ENCODE data around the gene LRRC8D.
A peak's percentile ranks its signal among the peaks of the same experiment; 100 is the strongest.

Gene LRRC8D

DNA sequence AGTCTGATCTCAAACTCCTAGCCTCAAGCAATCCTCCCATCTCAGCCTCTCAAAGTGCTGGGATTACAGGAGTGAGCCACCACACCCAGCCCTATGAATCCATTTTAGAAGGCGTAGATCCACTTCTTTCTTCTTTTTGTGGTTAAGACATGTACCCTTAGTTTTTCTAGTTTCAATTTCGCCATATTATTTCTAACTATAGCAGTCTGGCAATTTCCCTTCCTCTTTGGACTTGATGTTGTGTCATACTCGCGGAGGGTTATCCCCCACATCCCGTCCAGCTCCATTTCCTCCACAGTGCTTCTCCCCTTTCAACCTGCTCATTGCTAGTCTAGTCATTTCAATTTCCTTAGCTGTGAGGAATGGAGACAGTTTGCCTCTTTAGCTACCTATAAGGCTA, 5.2 kb upstream of the LRRC8D start:
- Histone ChIP-seq H2AFZ (ENCODE audit: low read length) (no peak overlapping the region), H3K27me3 (ENCODE audit: control insufficient read depth in 3 of 3, insufficient read depth in 3 of 3, low read depth in 1 of 3, low read length in 3 of 3) (no peaks in the 10 kb centered on the region), H2BK120ac (ENCODE audit: low read depth, low read length) (no peak overlapping the region), H2AK5ac (ENCODE audit: low read depth, low read length) (no peak overlapping the region), H3K4me1 (ENCODE audit: control insufficient read depth in 2 of 2, insufficient read depth in 1 of 2, low read depth in 1 of 2, low read length in 2 of 2) (peaks cover 0 to 5% of the 10 kb centered on the region in 2 donors), H3K4me3 (ENCODE audit: low read length in 2 of 2) (no peak overlapping the region), H4K8ac (ENCODE audit: low read depth, low read length) (no peak overlapping the region), H3K4ac (ENCODE audit: low read length) (no peak overlapping the region), H3K18ac (ENCODE audit: low read length) (no peak overlapping the region), H3K27ac (replicated peaks; ENCODE audit: low read length) (no peak overlapping the region), H3K9ac (ENCODE audit: low read depth, low read length, poor library complexity) (no peak overlapping the region), H3K79me1 (ENCODE audit: low read depth, low read length) (no peaks in the 10 kb centered on the region), H3K36me3 (replicated peaks in 1 of 2; ENCODE audit: control insufficient read depth in 2 of 2, insufficient read depth in 2 of 2, low read length in 2 of 2) (no peaks in the 10 kb centered on the region), H4K91ac (ENCODE audit: low read depth, low read length, poor library complexity) (no peak overlapping the region), H3K4me2 (ENCODE audit: insufficient read depth, low read length, poor library complexity, severe bottlenecking) (no peak overlapping the region), H2BK12ac (ENCODE audit: low read length) (no peak overlapping the region), H2BK15ac (ENCODE audit: low read length) (no peak overlapping the region), H3K23ac (ENCODE audit: low read depth, low read length, poor library complexity) (no peak overlapping the region), H3K14ac (ENCODE audit: low read length) (no peak overlapping the region), H2BK5ac (ENCODE audit: low read length) (no peak overlapping the region), H3K9me3 (replicated peaks in 1 of 2; ENCODE audit: control insufficient read depth in 2 of 2, insufficient read depth in 1 of 2, low read depth in 1 of 2, low read length in 2 of 2) (no peaks in the 10 kb centered on the region)
- no CpG with 5 or more reads among the region's 5 CpGs for WGBS, 2 donors (ENCODE audit: extremely low coverage in 2 of 2, insufficient read length in 2 of 2, insufficient replicate concordance in 1 of 2)
- no peak for DNase-seq (ENCODE audit: low spot score)

GRCh38 chr1:89816366-89816765, 4.5 kb upstream of the LRRC8D start:
- H2AK5ac ChIP-seq (ENCODE audit: low read depth, low read length), result no peak overlapping the region
- no peak overlapping the region for H2BK12ac ChIP-seq (ENCODE audit: low read length)
- peaks cover 0 to 5% of the 10 kb centered on the region in 2 donors for H3K4me1 ChIP-seq (ENCODE audit: control insufficient read depth in 2 of 2, insufficient read depth in 1 of 2, low read depth in 1 of 2, low read length in 2 of 2)
- H3K9me3 ChIP-seq (replicated peaks in 1 of 2; ENCODE audit: control insufficient read depth in 2 of 2, insufficient read depth in 1 of 2, low read depth in 1 of 2, low read length in 2 of 2), result no peaks in the 10 kb centered on the region
- no peak overlapping the region for H3K4me3 ChIP-seq (ENCODE audit: low read length in 2 of 2)
- no peak overlapping the region for H2BK15ac ChIP-seq (ENCODE audit: low read length)
- H3K9ac ChIP-seq (ENCODE audit: low read depth, low read length, poor library complexity), result no peak overlapping the region
- H3K18ac ChIP-seq (ENCODE audit: low read length), result no peak overlapping the region
- no peak overlapping the region for H3K4ac ChIP-seq (ENCODE audit: low read length)
- no peak overlapping the region for H3K14ac ChIP-seq (ENCODE audit: low read length)
- H2BK5ac ChIP-seq (ENCODE audit: low read length), result no peak overlapping the region
- no peak overlapping the region for H3K4me2 ChIP-seq (ENCODE audit: insufficient read depth, low read length, poor library complexity, severe bottlenecking)
- no peak overlapping the region for H3K23ac ChIP-seq (ENCODE audit: low read depth, low read length, poor library complexity)
- no peak overlapping the region for H2AFZ ChIP-seq (ENCODE audit: low read length)
- no peak overlapping the region for H4K8ac ChIP-seq (ENCODE audit: low read depth, low read length)
- no peak overlapping the region for H4K91ac ChIP-seq (ENCODE audit: low read depth, low read length, poor library complexity)
- no CpG with 5 or more reads among the region's 2 CpGs for WGBS, 2 donors (ENCODE audit: extremely low coverage in 2 of 2, insufficient read length in 2 of 2, insufficient replicate concordance in 1 of 2)
- H3K36me3 ChIP-seq (replicated peaks in 1 of 2; ENCODE audit: control insufficient read depth in 2 of 2, insufficient read depth in 2 of 2, low read length in 2 of 2), result no peaks in the 10 kb centered on the region
- H3K79me1 ChIP-seq (ENCODE audit: low read depth, low read length), result peaks cover 3% of the 10 kb centered on the region
- no peaks in the 10 kb centered on the region for H3K27me3 ChIP-seq (ENCODE audit: control insufficient read depth in 3 of 3, insufficient read depth in 3 of 3, low read depth in 1 of 3, low read length in 3 of 3)
- H2BK120ac ChIP-seq (ENCODE audit: low read depth, low read length), result no peak overlapping the region
- no peak overlapping the region for H3K27ac ChIP-seq (replicated peaks; ENCODE audit: low read length)
- no peak for DNase-seq (ENCODE audit: low spot score)

DNA sequence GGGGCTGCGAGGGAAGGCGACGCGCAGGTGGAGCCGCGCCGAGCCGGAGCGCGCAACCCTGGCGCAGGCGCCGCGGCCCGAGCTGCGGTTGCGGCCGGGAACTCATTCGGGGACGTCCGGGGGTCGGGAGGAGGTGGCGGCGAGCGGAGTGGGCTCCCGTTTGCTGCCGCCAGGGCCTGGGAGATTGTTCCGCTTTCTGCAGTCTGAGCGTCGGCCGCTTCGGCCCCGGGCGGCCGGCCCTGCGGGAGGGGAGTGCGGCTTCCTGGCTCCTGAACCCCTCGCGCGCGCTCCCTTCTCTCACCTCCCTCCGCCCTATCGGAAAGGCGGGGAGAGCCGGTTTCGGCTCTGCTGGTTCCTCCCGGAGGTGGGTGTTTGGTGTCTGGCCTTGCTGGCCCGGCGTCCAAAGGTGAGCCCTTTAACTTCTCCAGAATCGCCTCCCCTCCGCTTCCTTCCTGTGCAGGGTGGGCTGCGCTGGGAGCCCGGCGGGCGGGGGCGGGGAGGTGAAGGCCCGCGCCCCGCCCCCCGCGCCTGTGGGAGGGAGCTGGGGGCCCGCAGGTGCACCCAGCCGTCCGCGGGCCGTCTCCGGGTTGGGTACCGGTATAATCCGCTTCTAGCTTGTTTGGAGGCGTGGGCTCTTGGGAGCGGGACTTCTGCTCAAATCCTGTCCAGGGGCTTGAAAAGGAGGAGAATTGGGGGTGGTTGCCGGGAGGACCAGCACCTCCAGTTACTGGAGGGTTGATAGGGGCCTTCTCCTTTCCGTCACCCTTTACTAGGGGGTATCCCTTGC, 683 bp downstream of the LRRC8D start:
- Histone ChIP-seq H2AK5ac (ENCODE audit: low read depth, low read length) (peak overlapping the region; percentile 85), H4K91ac (ENCODE audit: low read depth, low read length, poor library complexity) (peak overlapping the region; percentile 93), H3K4me1 (ENCODE audit: control insufficient read depth in 2 of 2, insufficient read depth in 1 of 2, low read depth in 1 of 2, low read length in 2 of 2) (peaks cover 2 to 16% of the 10 kb centered on the region in 2 donors), H4K8ac (ENCODE audit: low read depth, low read length) (no peak overlapping the region), H3K36me3 (replicated peaks in 1 of 2; ENCODE audit: control insufficient read depth in 2 of 2, insufficient read depth in 2 of 2, low read length in 2 of 2) (peaks cover 2 to 25% of the 10 kb centered on the region in 2 donors), H2BK12ac (ENCODE audit: low read length) (no peak overlapping the region), H3K4me2 (ENCODE audit: insufficient read depth, low read length, poor library complexity, severe bottlenecking) (peak overlapping the region; percentile 72), H3K9me3 (replicated peaks in 1 of 2; ENCODE audit: control insufficient read depth in 2 of 2, insufficient read depth in 1 of 2, low read depth in 1 of 2, low read length in 2 of 2) (peaks cover 0 to 8% of the 10 kb centered on the region in 2 donors), H3K27ac (replicated peaks; ENCODE audit: low read length) (peak overlapping the region; percentile 64), H3K23ac (ENCODE audit: low read depth, low read length, poor library complexity) (peak overlapping the region; percentile 58), H3K27me3 (ENCODE audit: control insufficient read depth in 3 of 3, insufficient read depth in 3 of 3, low read depth in 1 of 3, low read length in 3 of 3) (no peaks in the 10 kb centered on the region), H3K14ac (ENCODE audit: low read length) (peak overlapping the region; percentile 95), H2BK120ac (ENCODE audit: low read depth, low read length) (no peak overlapping the region), H3K18ac (ENCODE audit: low read length) (peak overlapping the region; percentile 98), H3K9ac (ENCODE audit: low read depth, low read length, poor library complexity) (peak overlapping the region; percentile 100), H2BK15ac (ENCODE audit: low read length) (peak overlapping the region; percentile 39), H2AFZ (ENCODE audit: low read length) (peak overlapping the region; percentile 95), H3K4me3 (ENCODE audit: low read length in 2 of 2) (peak overlapping the region; percentile 90 to 97), H3K79me1 (ENCODE audit: low read depth, low read length) (peaks cover 3% of the 10 kb centered on the region), H2BK5ac (ENCODE audit: low read length) (peak overlapping the region; percentile 95), H3K4ac (ENCODE audit: low read length) (peak overlapping the region; percentile 96)
- no peak for DNase-seq (ENCODE audit: low spot score)
- WGBS, 2 donors (ENCODE audit: extremely low coverage in 2 of 2, insufficient read length in 2 of 2, insufficient replicate concordance in 1 of 2), result no CpG with 5 or more reads among the region's 73 CpGs

- Histone ChIP-seq H4K8ac (ENCODE audit: low read depth, low read length) (no peak overlapping the region), H2BK120ac (ENCODE audit: low read depth, low read length) (no peak overlapping the region), H2BK5ac (ENCODE audit: low read length) (no peak overlapping the region), H3K4me2 (ENCODE audit: insufficient read depth, low read length, poor library complexity, severe bottlenecking) (peak overlapping the region; percentile 72), H2BK15ac (ENCODE audit: low read length) (no peak overlapping the region), H3K79me1 (ENCODE audit: low read depth, low read length) (peaks cover 3% of the 10 kb centered on the region), H2AK5ac (ENCODE audit: low read depth, low read length) (no peak overlapping the region), H4K91ac (ENCODE audit: low read depth, low read length, poor library complexity) (no peak overlapping the region), H3K14ac (ENCODE audit: low read length) (no peak overlapping the region), H2BK12ac (ENCODE audit: low read length) (no peak overlapping the region), H3K36me3 (replicated peaks in 1 of 2; ENCODE audit: control insufficient read depth in 2 of 2, insufficient read depth in 2 of 2, low read length in 2 of 2) (peaks cover 2 to 32% of the 10 kb centered on the region in 2 donors), H3K18ac (ENCODE audit: low read length) (peak overlapping the region; percentile 73), H3K4me3 (ENCODE audit: low read length in 2 of 2) (peak overlapping the region; percentile 90 to 97), H3K4ac (ENCODE audit: low read length) (no peak overlapping the region), H3K4me1 (ENCODE audit: control insufficient read depth in 2 of 2, insufficient read depth in 1 of 2, low read depth in 1 of 2, low read length in 2 of 2) (peaks cover 2 to 16% of the 10 kb centered on the region in 2 donors), H2AFZ (ENCODE audit: low read length) (peak overlapping the region; percentile 95), H3K23ac (ENCODE audit: low read depth, low read length, poor library complexity) (no peak overlapping the region), H3K27me3 (ENCODE audit: control insufficient read depth in 3 of 3, insufficient read depth in 3 of 3, low read depth in 1 of 3, low read length in 3 of 3) (no peaks in the 10 kb centered on the region), H3K9me3 (replicated peaks in 1 of 2; ENCODE audit: control insufficient read depth in 2 of 2, insufficient read depth in 1 of 2, low read depth in 1 of 2, low read length in 2 of 2) (peaks cover 0 to 14% of the 10 kb centered on the region in 2 donors), H3K27ac (replicated peaks; ENCODE audit: low read length) (no peak overlapping the region), H3K9ac (ENCODE audit: low read depth, low read length, poor library complexity) (peak overlapping the region; percentile 82)
- no peak for DNase-seq (ENCODE audit: low spot score)
- no CpG with 5 or more reads among the region's 17 CpGs for WGBS, 2 donors (ENCODE audit: extremely low coverage in 2 of 2, insufficient read length in 2 of 2, insufficient replicate concordance in 1 of 2)
These were observed 1.5 kb downstream of the LRRC8D start for GRCh38 chr1:89822109-89822962.
